Measurements from ENCODE around the gene KRT23. TPM values are rescaled to one million over a fixed set of nuclear protein-coding genes. Genes with fewer than 3 reads are reported as not detected.

Gene KRT23
- total RNA-seq, 2 experiments from 2014 or later: not detected

DNA sequence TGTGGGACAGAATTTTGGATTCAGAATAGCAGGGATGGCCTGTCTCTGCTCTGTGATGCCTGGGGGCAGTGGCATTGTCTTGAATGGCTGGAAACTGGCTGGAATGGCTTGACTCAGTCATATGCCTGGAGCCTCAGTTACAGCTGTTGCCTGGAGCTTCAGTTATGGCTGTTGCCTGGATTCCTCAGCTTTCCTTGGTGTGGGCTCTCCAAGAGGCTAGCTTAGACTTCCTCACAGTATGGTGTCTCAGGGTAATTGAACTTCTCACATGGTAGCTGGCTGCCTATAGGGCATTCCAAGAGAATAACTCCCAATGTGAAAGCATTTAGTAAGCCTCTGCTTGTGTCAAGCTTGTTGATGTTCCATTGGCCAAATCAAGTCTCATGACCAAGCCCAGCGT lies 21.1 kb downstream of the KRT23 start:
- POLR2A ChIA-PET: no interaction called here
- H3K4me1 Mint-ChIP-seq (ENCODE audit: low read depth): peaks cover 11% of the 10 kb centered on the region
- DNase-seq: no peak
- CTCF ChIA-PET: interaction anchor here (1.0 to 2.0 kb wide), 6 partner anchors 634 to 749 kb away, joined by 3 to 5 read pairs (median 4); no protein-coding TSS in a partner anchor
- H3K36me3 Mint-ChIP-seq: no peaks in the 10 kb centered on the region
- no peaks in the 10 kb centered on the region for H3K9me3 Mint-ChIP-seq
- H3K27ac Mint-ChIP-seq: no peak overlapping the region
- intact Hi-C loops (cut with micrococcal nuclease): loop anchor here (5.0 kb wide), 1 partner anchor 421 kb away; no protein-coding TSS in a partner anchor
- H3K4me3 Mint-ChIP-seq: no peak overlapping the region
- peaks cover 3% of the 10 kb centered on the region for H3K27me3 Mint-ChIP-seq

DNA sequence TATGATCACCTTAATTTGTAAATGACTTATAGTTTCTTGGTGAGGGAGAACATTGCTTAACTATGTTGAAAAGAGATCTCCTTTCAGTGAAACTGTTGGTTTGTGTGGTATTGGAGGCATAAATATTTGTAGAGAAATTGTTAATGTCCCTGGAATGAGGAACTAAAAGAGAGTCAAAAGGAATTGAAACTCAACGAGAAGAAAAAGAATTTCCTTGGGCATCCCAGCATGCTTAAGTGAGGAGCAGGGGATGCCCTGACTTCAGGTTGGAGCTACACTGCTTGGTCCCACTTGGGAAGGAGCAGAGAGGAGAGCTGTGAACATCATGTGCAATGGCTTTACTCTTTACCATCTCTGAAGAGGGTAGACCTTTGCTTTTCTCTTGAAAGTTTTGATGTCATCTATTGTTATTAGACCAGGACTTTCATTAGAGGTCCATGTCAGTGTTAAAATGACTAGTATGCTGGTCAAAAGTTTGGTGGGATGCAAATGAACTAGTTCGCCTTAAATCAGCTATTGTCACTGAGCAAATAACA lies 21.7 kb downstream of the KRT23 start:
- intact Hi-C loops (cut with micrococcal nuclease): loop anchor here (5.0 kb wide), 1 partner anchor 422 kb away; no protein-coding TSS in a partner anchor
- Mint-ChIP-seq H3K27ac (no peak overlapping the region), H3K27me3 (peaks cover 3% of the 10 kb centered on the region), H3K36me3 (no peaks in the 10 kb centered on the region), H3K4me3 (no peak overlapping the region), H3K4me1 (ENCODE audit: low read depth) (peaks cover 7% of the 10 kb centered on the region), H3K9me3 (no peaks in the 10 kb centered on the region)
- ChIA-PET CTCF (interaction anchor here (0.6 to 2.0 kb wide), 5 partner anchors 123 to 748 kb away, joined by 3 to 5 read pairs (median 3); no protein-coding TSS in a partner anchor), POLR2A (interaction anchor here (0.6 kb wide), 1 partner anchor 628 kb away, joined by 3 read pairs; no protein-coding TSS in a partner anchor)
- no peak for DNase-seq

DNA sequence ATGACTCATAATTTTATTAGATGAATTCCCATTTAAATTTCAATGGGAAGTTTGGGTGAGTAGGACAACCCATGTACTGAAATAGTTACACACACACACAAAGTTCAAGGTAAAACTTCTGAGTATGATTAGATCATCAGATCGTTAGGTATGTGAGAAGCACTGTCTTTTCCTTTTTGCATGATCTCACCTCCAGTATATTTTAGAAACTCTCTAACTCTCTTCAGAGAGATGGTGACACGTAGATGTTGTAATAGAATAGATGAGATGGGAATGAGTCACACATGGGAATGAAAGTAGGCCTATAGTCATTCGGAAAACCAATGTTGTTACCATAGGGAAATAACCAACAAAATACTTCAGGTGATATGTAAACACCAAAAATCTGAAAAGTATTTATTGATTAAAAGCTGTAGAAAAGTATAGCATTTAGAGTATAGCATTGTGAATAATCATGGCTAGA lies 22.2 kb downstream of the KRT23 start:
- H3K9me3 Mint-ChIP-seq: no peaks in the 10 kb centered on the region
- H3K4me3 Mint-ChIP-seq: no peak overlapping the region
- no peak for DNase-seq
- intact Hi-C loops (cut with micrococcal nuclease): loop anchor here (5.0 kb wide), 1 partner anchor 422 kb away; no protein-coding TSS in a partner anchor
- POLR2A ChIA-PET: interaction anchor here (0.6 kb wide), 1 partner anchor 627 kb away, joined by 3 read pairs; no protein-coding TSS in a partner anchor
- no peaks in the 10 kb centered on the region for H3K36me3 Mint-ChIP-seq
- CTCF ChIA-PET: interaction anchor here (0.6 to 2.0 kb wide), 4 partner anchors 122 to 748 kb away, joined by 3 to 5 read pairs (median 4); no protein-coding TSS in a partner anchor
- no peak overlapping the region for H3K27ac Mint-ChIP-seq
- H3K4me1 Mint-ChIP-seq (ENCODE audit: low read depth): peaks cover 7% of the 10 kb centered on the region
- H3K27me3 Mint-ChIP-seq: peaks cover 3% of the 10 kb centered on the region

DNA sequence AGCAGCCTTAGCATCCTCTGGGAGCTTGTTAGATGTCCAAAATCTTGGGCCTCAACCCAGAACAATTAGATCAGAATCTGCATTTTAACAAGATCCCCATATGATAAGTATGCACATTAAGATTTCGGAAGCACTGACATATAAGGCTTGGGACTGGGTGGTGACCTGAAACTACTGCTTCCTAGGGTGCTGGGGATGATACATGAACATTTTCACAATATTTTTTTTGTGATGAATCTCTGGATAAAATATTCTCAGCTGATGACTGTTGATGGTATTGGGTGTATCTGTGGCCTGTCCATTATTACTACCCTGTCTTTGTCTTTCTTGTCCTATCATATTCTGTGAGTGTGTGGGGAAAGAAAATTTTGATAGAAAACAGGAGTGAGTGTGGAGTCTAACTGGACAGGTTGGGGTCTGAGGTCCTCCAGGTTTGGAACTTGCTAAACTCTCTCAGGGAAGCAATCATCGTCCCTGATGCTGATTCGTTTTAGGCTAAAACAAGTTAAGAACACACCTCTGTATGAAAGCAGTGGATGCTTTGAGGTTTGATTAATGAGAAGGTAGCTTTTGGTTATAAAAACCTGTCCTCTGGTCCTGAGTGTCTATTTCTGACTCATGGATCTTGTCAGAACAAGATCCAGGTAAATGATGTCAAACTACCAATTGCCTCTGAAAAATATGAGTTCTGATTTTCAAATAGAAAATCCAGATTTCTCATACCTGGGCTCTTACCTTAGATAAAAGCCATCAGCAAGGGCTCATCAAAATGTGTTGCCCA lies 23.2 kb downstream of the KRT23 start:
- H3K27me3 Mint-ChIP-seq: peaks cover 3% of the 10 kb centered on the region
- intact Hi-C loops (cut with micrococcal nuclease): no loop called here
- H3K27ac Mint-ChIP-seq: no peak overlapping the region
- DNase-seq: no peak
- no peak overlapping the region for H3K4me3 Mint-ChIP-seq
- no peaks in the 10 kb centered on the region for H3K36me3 Mint-ChIP-seq
- CTCF ChIA-PET: interaction anchor here (0.7 to 2.3 kb wide), 3 partner anchors 415 to 748 kb away, joined by 3 to 12 read pairs (median 6); no protein-coding TSS in a partner anchor
- H3K9me3 Mint-ChIP-seq: no peaks in the 10 kb centered on the region
- H3K4me1 Mint-ChIP-seq (ENCODE audit: low read depth): peaks cover 7% of the 10 kb centered on the region
- POLR2A ChIA-PET: no interaction called here

DNA sequence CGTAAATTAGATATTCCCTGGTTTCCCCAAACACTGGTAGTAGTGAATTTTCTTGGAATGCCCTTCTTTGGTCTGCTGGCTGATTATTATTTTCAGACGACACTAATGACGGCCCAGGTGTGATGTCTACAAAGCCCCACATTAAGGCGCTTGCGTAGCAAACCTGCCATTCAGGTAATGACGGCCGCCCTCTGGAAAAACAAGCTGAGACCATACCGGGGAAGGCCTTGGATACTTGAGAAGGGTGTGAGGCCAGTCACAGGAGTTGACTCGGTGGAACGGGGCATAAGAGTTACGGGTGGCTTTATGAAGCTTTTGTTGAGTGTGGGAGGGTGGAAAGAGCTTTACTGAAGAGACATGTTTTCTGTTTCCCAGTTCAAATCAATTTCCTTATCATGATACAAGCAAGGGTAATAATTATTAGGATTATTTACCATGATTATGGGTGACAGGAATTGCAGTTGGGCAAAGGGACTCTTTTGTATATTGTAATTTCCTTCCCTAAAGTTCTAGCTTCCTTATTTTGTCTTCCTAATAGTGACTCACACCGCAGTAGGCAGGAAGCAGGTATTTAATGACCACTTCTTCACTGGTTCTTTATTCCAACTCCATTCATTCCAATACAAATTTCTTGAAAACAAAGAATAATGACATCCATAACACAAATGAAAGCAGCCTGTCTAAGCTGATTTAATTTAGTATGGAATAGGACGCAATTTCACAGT lies 24.8 kb downstream of the KRT23 start:
- Mint-ChIP-seq H3K4me1 (ENCODE audit: low read depth) (peaks cover 7% of the 10 kb centered on the region), H3K27me3 (peaks cover 11% of the 10 kb centered on the region), H3K36me3 (no peaks in the 10 kb centered on the region), H3K9me3 (no peaks in the 10 kb centered on the region), H3K4me3 (no peak overlapping the region), H3K27ac (no peak overlapping the region)
- no peak for DNase-seq
- CTCF ChIA-PET: interaction anchor here (0.8 to 2.3 kb wide), 3 partner anchors 110 to 750 kb away, joined by 3 to 12 read pairs (median 3); no protein-coding TSS in a partner anchor
- intact Hi-C loops (cut with micrococcal nuclease): no loop called here
- POLR2A ChIA-PET: no interaction called here

DNA sequence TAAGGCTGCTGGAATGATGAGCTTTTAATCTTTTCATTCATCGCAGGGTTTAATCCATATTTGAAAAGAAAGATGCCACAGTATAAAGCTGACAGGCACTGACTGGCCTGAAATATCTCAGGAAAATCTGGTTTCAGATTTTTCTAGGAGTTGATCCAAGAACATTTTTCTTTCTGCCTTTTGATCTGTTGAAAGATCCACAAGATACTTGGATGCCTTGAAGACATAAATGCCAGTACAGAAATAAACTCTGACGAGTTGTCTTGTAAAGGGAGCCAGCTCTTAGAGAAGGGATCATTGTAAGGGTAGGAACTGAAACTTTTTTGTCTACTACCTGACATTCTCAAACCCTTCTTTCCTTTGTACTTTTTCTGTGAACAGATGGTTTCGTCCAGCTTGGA lies 27.0 kb downstream of the KRT23 start:
- CTCF ChIA-PET: interaction anchor here (0.8 to 4.3 kb wide), 8 partner anchors 118 to 752 kb away, joined by 3 to 28 read pairs (median 5); partner anchors contain the start of gene KRT35
- POLR2A ChIA-PET: no interaction called here

DNA sequence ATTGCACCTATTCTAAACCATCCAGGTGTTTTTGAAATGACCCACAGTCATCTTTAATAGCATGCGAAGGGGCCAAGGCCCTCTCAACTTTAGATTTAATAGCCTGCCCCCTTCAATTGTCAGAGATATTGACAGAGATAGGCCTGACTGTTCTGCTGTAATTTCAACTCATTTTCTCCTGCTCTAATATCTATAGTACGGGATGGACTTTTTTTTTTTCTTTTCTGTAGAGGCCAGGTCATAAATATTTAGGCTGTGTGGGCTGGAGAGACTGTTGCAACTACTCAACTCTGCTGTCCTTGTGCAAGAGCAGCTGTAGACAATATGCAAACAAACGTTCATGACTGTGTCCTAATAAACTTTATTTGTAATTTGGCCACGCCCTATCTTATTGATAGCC lies 27.7 kb downstream of the KRT23 start:
- H3K36me3 Mint-ChIP-seq: no peaks in the 10 kb centered on the region
- no peak for DNase-seq
- peaks cover 23% of the 10 kb centered on the region for H3K27me3 Mint-ChIP-seq
- H3K4me1 Mint-ChIP-seq (ENCODE audit: low read depth): peaks cover 1% of the 10 kb centered on the region
- H3K27ac Mint-ChIP-seq: no peak overlapping the region
- no peak overlapping the region for H3K4me3 Mint-ChIP-seq
- ChIA-PET CTCF (interaction anchor here (0.6 to 4.3 kb wide), 10 partner anchors 320 to 752 kb away, joined by 3 to 28 read pairs (median 4); partner anchors contain the start of gene KRT35), POLR2A (no interaction called here)
- H3K9me3 Mint-ChIP-seq: no peaks in the 10 kb centered on the region
- intact Hi-C loops (cut with micrococcal nuclease): loop anchor here (1.0 to 5.0 kb wide), 5 partner anchors 413 to 753 kb away; no protein-coding TSS in a partner anchor

More for the DNA sequence above, 27.0 kb downstream of the KRT23 start:
- DNase-seq: no peak
- peaks cover 7% of the 10 kb centered on the region for H3K4me1 Mint-ChIP-seq (ENCODE audit: low read depth)
- no peaks in the 10 kb centered on the region for H3K36me3 Mint-ChIP-seq
- no peaks in the 10 kb centered on the region for H3K9me3 Mint-ChIP-seq
- H3K4me3 Mint-ChIP-seq: no peak overlapping the region
- intact Hi-C loops (cut with micrococcal nuclease): no loop called here
- no peak overlapping the region for H3K27ac Mint-ChIP-seq
- peaks cover 20% of the 10 kb centered on the region for H3K27me3 Mint-ChIP-seq

DNA sequence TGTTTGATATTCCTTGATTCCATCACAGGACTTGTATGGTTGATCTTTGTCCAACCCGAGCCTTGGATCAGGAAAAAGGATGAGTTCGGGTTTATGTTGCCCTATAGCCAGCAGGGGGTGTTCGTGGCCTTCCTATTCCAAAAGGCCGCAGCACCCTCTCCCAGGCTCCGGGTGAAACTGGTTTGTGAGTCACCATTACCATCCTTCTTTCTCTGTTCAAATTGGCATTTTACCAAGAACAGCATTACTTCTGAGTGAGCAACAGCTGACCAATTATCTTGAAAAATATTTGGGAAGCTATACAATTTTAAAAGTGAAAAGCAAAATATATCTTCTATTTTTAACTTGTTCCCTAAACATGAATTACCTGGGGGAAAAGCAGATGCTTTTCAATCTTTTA lies 28.1 kb downstream of the KRT23 start:
- H3K36me3 Mint-ChIP-seq: no peaks in the 10 kb centered on the region
- H3K9me3 Mint-ChIP-seq: no peaks in the 10 kb centered on the region
- POLR2A ChIA-PET: no interaction called here
- CTCF ChIA-PET: interaction anchor here (0.6 to 4.3 kb wide), 10 partner anchors 319 to 753 kb away, joined by 3 to 28 read pairs (median 4); partner anchors contain the start of gene KRT35
- intact Hi-C loops (cut with micrococcal nuclease): loop anchor here (1.0 to 5.0 kb wide), 5 partner anchors 413 to 753 kb away; no protein-coding TSS in a partner anchor
- H3K27me3 Mint-ChIP-seq: peaks cover 24% of the 10 kb centered on the region
- peak; percentile 71 for DNase-seq
- no peak overlapping the region for H3K4me3 Mint-ChIP-seq
- no peak overlapping the region for H3K27ac Mint-ChIP-seq
- H3K4me1 Mint-ChIP-seq (ENCODE audit: low read depth): no peaks in the 10 kb centered on the region

DNA sequence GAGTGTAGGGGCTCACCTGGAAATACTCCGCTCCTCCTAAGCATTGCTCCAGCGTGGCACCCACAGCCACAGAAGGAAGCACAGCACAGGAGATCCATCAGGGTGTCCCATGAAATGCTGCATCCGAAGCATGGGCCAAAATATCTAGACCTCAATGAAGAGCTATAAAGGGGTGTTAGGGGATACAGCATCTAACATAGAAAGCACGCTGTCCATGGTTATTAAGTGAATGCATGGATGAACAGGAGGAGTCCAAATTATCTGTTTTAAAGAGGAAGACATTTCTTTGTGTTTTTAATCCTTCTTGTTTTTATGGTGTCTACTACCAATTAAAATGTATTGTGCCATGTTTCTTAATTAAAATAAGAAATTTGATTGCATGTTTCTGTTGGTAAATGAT lies 30.8 kb downstream of the KRT23 start:
- Mint-ChIP-seq H3K4me1 (ENCODE audit: low read depth) (no peaks in the 10 kb centered on the region), H3K27me3 (peaks cover 20% of the 10 kb centered on the region), H3K4me3 (no peak overlapping the region), H3K9me3 (no peaks in the 10 kb centered on the region), H3K36me3 (no peaks in the 10 kb centered on the region), H3K27ac (no peak overlapping the region)
- ChIA-PET CTCF (interaction anchor here (0.7 to 1.4 kb wide), 4 partner anchors 402 to 755 kb away, joined by 3 to 6 read pairs (median 4); no protein-coding TSS in a partner anchor), POLR2A (no interaction called here)
- intact Hi-C loops (cut with micrococcal nuclease): loop anchor here (5.0 kb wide), 1 partner anchor 756 kb away; no protein-coding TSS in a partner anchor
- DNase-seq: no peak

DNA sequence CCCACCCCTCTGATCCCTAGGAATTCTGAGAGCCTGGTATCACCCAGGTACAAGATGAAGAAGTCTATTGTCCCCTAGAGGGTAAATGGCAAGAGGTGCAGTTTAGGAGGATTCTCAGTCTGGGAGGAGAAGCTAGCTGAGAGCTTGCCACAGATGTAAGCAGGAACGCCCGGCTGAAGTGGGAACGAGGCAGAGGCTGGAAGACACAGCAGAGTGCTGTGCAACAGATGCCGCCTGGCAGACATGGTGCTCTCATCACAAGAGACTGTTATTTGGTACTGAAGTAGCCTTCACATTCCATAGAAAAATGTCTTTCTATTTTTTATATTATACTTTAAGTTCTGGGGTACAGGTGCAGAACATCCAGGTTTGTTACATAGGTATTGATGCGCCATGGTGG lies 32.1 kb downstream of the KRT23 start:
- POLR2A ChIA-PET: no interaction called here
- CTCF ChIA-PET: interaction anchor here (1.0 kb wide), 1 partner anchor 743 kb away, joined by 3 read pairs; no protein-coding TSS in a partner anchor

DNA sequence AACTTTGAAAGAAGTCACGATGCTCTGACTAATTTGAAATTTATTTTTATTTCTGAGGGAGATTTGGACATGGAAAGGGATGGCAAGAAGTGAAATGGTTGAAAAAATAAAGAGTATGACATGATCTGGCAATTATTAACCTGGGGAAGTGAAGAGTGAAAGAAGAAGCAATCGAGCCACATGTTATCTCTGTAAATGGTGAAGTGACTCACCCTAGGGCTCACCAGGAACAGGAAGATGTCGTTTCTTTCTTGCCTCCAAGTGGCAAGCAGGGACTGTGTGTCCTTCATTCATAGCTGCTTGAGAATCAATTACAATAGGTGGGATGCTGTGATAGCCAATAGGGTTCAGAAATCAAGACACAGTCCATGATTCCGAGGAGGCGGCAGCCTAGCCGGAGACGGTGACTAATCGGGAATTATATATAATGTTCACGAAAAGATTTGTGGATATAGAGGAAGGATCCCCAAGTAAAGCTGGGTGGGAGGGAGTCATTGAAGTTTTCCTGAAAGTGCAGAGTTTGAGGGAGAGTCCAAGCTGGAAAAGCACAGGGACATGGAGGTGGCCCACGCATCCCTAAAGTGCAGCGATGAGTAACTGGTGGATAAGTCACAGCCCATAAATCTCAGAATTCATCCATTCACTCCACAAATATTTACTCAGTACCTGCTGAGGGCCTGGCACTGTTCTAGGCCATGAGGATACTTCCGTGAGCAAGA lies 34.2 kb downstream of the KRT23 start:
- Mint-ChIP-seq H3K27me3 (peaks cover 21% of the 10 kb centered on the region), H3K36me3 (no peaks in the 10 kb centered on the region), H3K9me3 (no peaks in the 10 kb centered on the region), H3K4me3 (no peak overlapping the region), H3K27ac (no peak overlapping the region), H3K4me1 (ENCODE audit: low read depth) (no peaks in the 10 kb centered on the region)
- intact Hi-C loops (cut with micrococcal nuclease): no loop called here
- ChIA-PET CTCF (interaction anchor here (0.6 kb wide), 1 partner anchor 51 kb away, joined by 3 read pairs; no protein-coding TSS in a partner anchor), POLR2A (interaction anchor here (0.6 kb wide), 1 partner anchor 764 kb away, joined by 3 read pairs; no protein-coding TSS in a partner anchor)
- no peak for DNase-seq

More for the DNA sequence above, 32.1 kb downstream of the KRT23 start:
- Mint-ChIP-seq H3K27ac (no peak overlapping the region), H3K4me1 (ENCODE audit: low read depth) (no peaks in the 10 kb centered on the region), H3K27me3 (peaks cover 24% of the 10 kb centered on the region), H3K36me3 (no peaks in the 10 kb centered on the region), H3K9me3 (no peaks in the 10 kb centered on the region), H3K4me3 (no peak overlapping the region)
- no peak for DNase-seq
- intact Hi-C loops (cut with micrococcal nuclease): loop anchor here (5.0 kb wide), 1 partner anchor 757 kb away; no protein-coding TSS in a partner anchor

Measured in activated CD4-positive, alpha-beta memory T cell treated with anti-CD3 and anti-CD28 coated beads for 36 hours (primary cell).